Upper lobe of right lung (tissue), 1 donor: ENCODE data around the gene NECAP2. TPM values are rescaled to one million over a fixed set of nuclear protein-coding genes. Genes with fewer than 3 reads are reported as not detected.
A peak's percentile ranks its signal among the peaks of the same experiment; 100 is the strongest.

Experiments used
- ATAC-seq: fragments of 200-7000 bp; cut with Tn5 transposase; one replicate; pipeline ENCODE4 v1.9.1; 2020; ENCODE audit warnings: mild to moderate bottlenecking, moderate library complexity
- DNase-seq: peaks from one replicate; pipeline ENCODE4 v3.0.0-alpha.2; 2020
- H3K27ac ChIP-seq: fragments of 200-600 bp; one replicate; pipeline ENCODE4 v1.8.0; 2022
- H3K27me3 ChIP-seq: fragments of 200-600 bp; one replicate; pipeline ENCODE4 v1.8.0; 2022; ENCODE audit warnings: mild to moderate bottlenecking
- H3K36me3 ChIP-seq: fragments of 200-600 bp; one replicate; pipeline ENCODE4 v1.8.0; 2022
- H3K4me1 ChIP-seq: fragments of 200-600 bp; one replicate; pipeline ENCODE4 v1.8.0; 2022
- H3K4me3 ChIP-seq: fragments of 200-600 bp; one replicate; pipeline ENCODE4 v1.8.0; 2022; ENCODE audit warnings: mild to moderate bottlenecking
- H3K9me3 ChIP-seq: fragments of 200-600 bp; one replicate; pipeline ENCODE4 v1.8.0; 2022
- CTCF ChIP-seq: fragments of 200-600 bp; IDR thresholded peaks from one replicate; pipeline ENCODE4 v1.8.0; 2022; ENCODE audit warnings: antibody characterized with exemption
- intact Hi-C: fragments of 100-400 bp; cut with DNase I; formaldehyde crosslinking; loops from one replicate; pipeline ENCODE4 v1.11.0; 2022
- total RNA-seq: library from RNA; stranded (reverse); fragmentation: NEBNext Ultra II Directional; extraction: Animal tissue kit (Norgen Biotek cat#: 25700); gene quantifications from one replicate; pipeline ENCODE4 v1.2.1, GENCODE V29; 2021
- donor health status: DM: no; HTN: yes; CAD: no; lungs with severe emphysema.

Gene NECAP2
- total RNA-seq, 1 donor from 2014 or later: 78.1 TPM

GRCh38 chr1:16440131-16440469, 424 bp upstream of the NECAP2 start:
- Histone ChIP-seq H3K4me3 (peak overlapping the region; percentile 99), H3K9me3 (no peaks in the 10 kb centered on the region), H3K27me3 (no peaks in the 10 kb centered on the region), H3K36me3 (peaks cover 25% of the 10 kb centered on the region), H3K4me1 (peaks cover 22% of the 10 kb centered on the region), H3K27ac (peak overlapping the region; percentile 88)
- DNase-seq: no peak
- intact Hi-C loops: no loop called here
- ATAC-seq: no peak
- no peak for TF ChIP-seq CTCF

GRCh38 chr1:16441282-16441665, 750 bp downstream of the NECAP2 start:
- Histone ChIP-seq H3K27ac (peak overlapping the region; percentile 88), H3K27me3 (no peaks in the 10 kb centered on the region), H3K4me1 (peaks cover 22% of the 10 kb centered on the region), H3K36me3 (peaks cover 37% of the 10 kb centered on the region), H3K9me3 (no peaks in the 10 kb centered on the region), H3K4me3 (peak overlapping the region; percentile 99)
- ATAC-seq (no peak), DNase-seq (no peak)
- TF ChIP-seq CTCF: no peak
- intact Hi-C loops: no loop called here

GRCh38 chr1:16442265-16442664, 1.7 kb downstream of the NECAP2 start:
- no peak for TF ChIP-seq CTCF
- Histone ChIP-seq H3K4me3 (peak overlapping the region; percentile 99), H3K27me3 (no peaks in the 10 kb centered on the region), H3K9me3 (no peaks in the 10 kb centered on the region), H3K4me1 (peaks cover 22% of the 10 kb centered on the region), H3K36me3 (peaks cover 44% of the 10 kb centered on the region), H3K27ac (no peak overlapping the region)
- DNase-seq (no peak), ATAC-seq (peak; percentile 4)
- intact Hi-C loops: no loop called here

- Histone ChIP-seq H3K27ac (no peak overlapping the region), H3K27me3 (no peaks in the 10 kb centered on the region), H3K4me3 (peak overlapping the region; percentile 3), H3K9me3 (no peaks in the 10 kb centered on the region), H3K36me3 (peaks cover 51% of the 10 kb centered on the region), H3K4me1 (peaks cover 22% of the 10 kb centered on the region)
- no peak for TF ChIP-seq CTCF
- DNase-seq (no peak), ATAC-seq (no peak)
- intact Hi-C loops: no loop called here
Measured at GRCh38 chr1:16442941-16443340, 2.4 kb downstream of the NECAP2 start.

- Histone ChIP-seq H3K4me3 (no peak overlapping the region), H3K36me3 (peaks cover 63% of the 10 kb centered on the region), H3K27me3 (no peaks in the 10 kb centered on the region), H3K4me1 (peaks cover 22% of the 10 kb centered on the region), H3K27ac (peak overlapping the region; percentile 48), H3K9me3 (no peaks in the 10 kb centered on the region)
- ATAC-seq: peak; percentile 55
- intact Hi-C loops: no loop called here
- DNase-seq: no peak
- no peak for TF ChIP-seq CTCF
Measured at GRCh38 chr1:16443975-16444770, 3.6 kb downstream of the NECAP2 start.
